Calu3 (cell line): ENCODE data around the gene PCBP2. TPM values are rescaled to one million over a fixed set of nuclear protein-coding genes. Genes with fewer than 3 reads are reported as not detected.

Experiments
- BruUV-seq: library from RNA; stranded (reverse); fragments of 400-500 nt; replicated peaks from 2 replicates; lab custom pipeline; 2021; lab: Mats Ljungman, UMichigan
- CTCF ChIA-PET: fragments of 300-600 bp; sonication (Branson Sonifier 250); formaldehyde crosslinking; loops from one replicate; lab custom pipeline; 2022; ENCODE audit warnings: antibody characterized with exemption; lab: Charles Lee
- DNase-seq: peaks from one replicate; pipeline ENCODE4 v3.0.0; 2022
- H3K27ac Mint-ChIP-seq: one replicate; pipeline ENCODE4 v1.8.0; 2022; ENCODE audit warnings: mixed read lengths; ENCODE audit not compliant: unreplicated experiment
- H3K27me3 Mint-ChIP-seq: one replicate; pipeline ENCODE4 v1.8.0; 2022; ENCODE audit warnings: mixed read lengths; ENCODE audit not compliant: unreplicated experiment
- H3K36me3 Mint-ChIP-seq: one replicate; pipeline ENCODE4 v1.8.0; 2022; ENCODE audit warnings: mild to moderate bottlenecking, moderate library complexity, mixed read lengths; ENCODE audit not compliant: insufficient read depth, unreplicated experiment
- H3K4me1 Mint-ChIP-seq: one replicate; pipeline ENCODE4 v1.8.0; 2022; ENCODE audit warnings: mild to moderate bottlenecking, low read depth, mixed read lengths; ENCODE audit not compliant: unreplicated experiment
- H3K4me3 Mint-ChIP-seq: one replicate; pipeline ENCODE4 v1.8.0; 2022; ENCODE audit warnings: mild to moderate bottlenecking, low read depth, moderate library complexity, mixed read lengths; ENCODE audit not compliant: unreplicated experiment
- H3K9me3 Mint-ChIP-seq: one replicate; pipeline ENCODE4 v1.8.0; 2022; ENCODE audit warnings: low read depth, mixed read lengths; ENCODE audit not compliant: unreplicated experiment
- CTCF ChIP-seq: fragments of 200-600 bp; IDR thresholded peaks from one replicate; pipeline ENCODE4 v1.8.0; 2022; ENCODE audit warnings: antibody characterized with exemption; ENCODE audit not compliant: unreplicated experiment
- intact Hi-C: fragments of 100-400 bp; cut with micrococcal nuclease; formaldehyde crosslinking; loops from one replicate; pipeline ENCODE4 v1.10.0; 2022; ENCODE audit not compliant: unreplicated experiment
- total RNA-seq: library from RNA; stranded (reverse); gene quantifications from 2 replicates; pipeline ENCODE4 v1.2.3, GENCODE V29; 2022

PCBP2 gene
- total RNA-seq, 1 experiment from 2014 or later = 528 TPM

GRCh38 chr12:53508534-53509170 is 56.8 kb downstream of the PCBP2 start:
- no peak overlapping the region for H3K4me3 Mint-ChIP-seq
- no peaks in the 10 kb centered on the region for H3K27me3 Mint-ChIP-seq
- intact Hi-C loops = loop anchor here (5.0 kb wide), 1 partner anchor 186 kb away; the partner anchor contains the start of gene AAAS
- BruUV-seq = no TSS peak
- peak; percentile 66 for TF ChIP-seq CTCF
- H3K9me3 Mint-ChIP-seq = no peaks in the 10 kb centered on the region
- CTCF ChIA-PET = interaction anchor here (0.5 to 1.6 kb wide), 11 partner anchors 9 to 545 kb away, joined by 3 to 9 read pairs (median 5); partner anchors contain the start of genes AAAS, HOXC4 and SP1
- no peaks in the 10 kb centered on the region for H3K4me1 Mint-ChIP-seq
- H3K36me3 Mint-ChIP-seq = peaks cover 29% of the 10 kb centered on the region
- no peak overlapping the region for H3K27ac Mint-ChIP-seq
- peak; percentile 82 for DNase-seq

GRCh38 chr12:53510181-53510812 is 58.4 kb downstream of the PCBP2 start:
- H3K36me3 Mint-ChIP-seq = peaks cover 21% of the 10 kb centered on the region
- H3K4me1 Mint-ChIP-seq = no peaks in the 10 kb centered on the region
- CTCF ChIA-PET = interaction anchor here (0.6 kb wide), 1 partner anchor 20 kb away, joined by 3 read pairs; no protein-coding TSS in a partner anchor
- H3K27ac Mint-ChIP-seq = no peak overlapping the region
- no peak for DNase-seq
- no peak for TF ChIP-seq CTCF
- H3K4me3 Mint-ChIP-seq = no peak overlapping the region
- intact Hi-C loops = no loop called here
- no peaks in the 10 kb centered on the region for H3K9me3 Mint-ChIP-seq
- BruUV-seq = no TSS peak
- no peaks in the 10 kb centered on the region for H3K27me3 Mint-ChIP-seq

DNA sequence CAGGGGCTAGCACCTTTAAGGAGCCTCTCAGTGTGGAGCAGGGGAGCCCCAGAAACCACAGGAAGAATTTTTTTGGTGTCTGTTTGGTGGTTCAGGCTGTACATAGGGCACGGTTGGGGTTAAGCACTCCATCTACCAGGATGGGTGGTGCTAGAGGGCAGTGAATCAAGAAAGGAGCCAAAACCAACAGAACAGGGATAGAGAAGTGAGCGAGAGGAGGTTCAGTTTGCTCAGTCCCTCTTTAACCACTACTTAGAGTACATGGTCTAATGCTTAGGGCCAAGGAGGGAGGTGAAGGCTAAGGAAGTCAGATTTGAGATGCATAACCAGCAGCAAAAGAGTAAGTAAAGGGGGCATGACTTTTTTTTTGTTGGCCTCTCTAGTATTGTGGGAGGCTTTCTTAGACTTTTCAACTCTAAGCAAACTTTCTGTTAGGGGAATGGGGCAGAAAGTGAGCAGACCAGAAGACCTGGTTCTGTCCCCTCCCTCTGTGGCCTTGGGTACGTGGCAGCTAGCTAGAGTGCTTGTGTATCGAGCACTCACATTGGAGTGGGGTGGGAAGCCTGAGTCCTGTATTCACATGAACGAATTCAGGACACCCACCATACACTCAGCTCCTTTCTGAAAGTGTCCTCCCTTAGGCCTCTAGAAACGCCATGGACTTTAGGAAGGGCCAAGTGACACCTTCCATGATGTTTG is 62.0 kb downstream of the PCBP2 start:
- H3K9me3 Mint-ChIP-seq = no peaks in the 10 kb centered on the region
- BruUV-seq = no TSS peak
- intact Hi-C loops = no loop called here
- CTCF ChIA-PET = interaction anchor here (0.6 kb wide), 1 partner anchor 947 kb away, joined by 4 read pairs; no protein-coding TSS in a partner anchor
- no peaks in the 10 kb centered on the region for H3K4me1 Mint-ChIP-seq
- no peak for DNase-seq
- no peaks in the 10 kb centered on the region for H3K27me3 Mint-ChIP-seq
- peaks cover 11% of the 10 kb centered on the region for H3K36me3 Mint-ChIP-seq
- no peak overlapping the region for H3K4me3 Mint-ChIP-seq
- H3K27ac Mint-ChIP-seq = no peak overlapping the region
- TF ChIP-seq CTCF = no peak

DNA sequence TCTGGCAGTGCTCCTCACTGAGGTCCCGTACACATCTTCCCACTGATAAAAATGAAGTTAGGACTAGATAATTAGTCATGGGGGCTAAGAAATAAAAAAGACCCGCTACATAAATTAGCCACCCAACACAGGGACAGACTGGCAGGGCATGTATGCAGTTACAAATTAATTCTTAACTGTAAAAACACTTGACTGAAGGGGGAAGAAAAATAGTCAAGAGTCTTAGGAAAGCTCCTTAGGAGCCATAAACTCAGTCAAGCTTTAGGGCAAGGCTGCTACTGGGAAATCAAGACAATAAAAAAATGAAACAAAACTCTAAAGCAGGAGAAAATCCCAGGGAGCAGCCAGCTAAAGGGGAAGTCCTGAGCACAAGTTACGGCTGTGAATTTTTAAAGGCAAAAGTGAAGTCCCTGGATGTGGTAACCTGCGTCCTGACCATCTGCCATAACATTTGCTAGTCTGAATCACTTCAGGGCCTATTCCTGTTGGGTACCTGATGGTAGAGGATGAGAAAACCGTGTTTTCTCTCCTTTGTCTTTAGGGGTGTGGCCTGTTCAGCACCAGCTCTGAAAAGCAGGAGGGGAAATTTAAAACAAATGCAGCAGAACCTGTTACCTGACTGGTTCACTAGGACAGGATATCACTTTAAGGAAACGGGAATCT is 62.9 kb downstream of the PCBP2 start:
- TF ChIP-seq CTCF = no peak
- Mint-ChIP-seq H3K4me1 (no peaks in the 10 kb centered on the region), H3K9me3 (no peaks in the 10 kb centered on the region), H3K36me3 (peaks cover 11% of the 10 kb centered on the region), H3K27ac (no peak overlapping the region), H3K27me3 (no peaks in the 10 kb centered on the region), H3K4me3 (no peak overlapping the region)
- intact Hi-C loops = no loop called here
- no TSS peak for BruUV-seq
- CTCF ChIA-PET = interaction anchor here (0.5 kb wide), 1 partner anchor 15 kb away, joined by 4 read pairs; the partner anchor contains the start of gene MAP3K12
- DNase-seq = no peak
